GM19239 (cell line): ENCODE data around the gene FZD2.
"Not testable (repeated sequence)": the region's sequence is repeated elsewhere in the genome, so short reads cannot be mapped to it uniquely, and the experiment has no call there.

Experiments used
- DNase-seq: peaks from one replicate; pipeline ENCODE4 v3.0.0; 2011; ENCODE audit warnings: low spot score; ENCODE audit not compliant: insufficient read length
- FAIRE-seq: peaks from 2 replicates; lab custom pipeline; 2011; peaks lifted over from hg19 to GRCh38; lab: Jason Lieb, UNC

FZD2 gene

GRCh38 chr17:44568945-44569858 is 11.9 kb downstream of the FZD2 start:
- no peak for DNase-seq

GRCh38 chr17:44572801-44573200 is 15.5 kb downstream of the FZD2 start:
- FAIRE-seq (no peak), DNase-seq (no peak)

More at GRCh38 chr17:44568945-44569858, 11.9 kb downstream of the FZD2 start:
- no peak for FAIRE-seq

- FAIRE-seq = no peak
- DNase-seq = no peak
These were observed 18.1 kb downstream of the FZD2 start for GRCh38 chr17:44575403-44575802.

GRCh38 chr17:44578947-44579346 is 21.7 kb downstream of the FZD2 start:
- DNase-seq (no peak), FAIRE-seq (no peak)

- FAIRE-seq (no peak), DNase-seq (no peak)
These were observed 24.6 kb downstream of the FZD2 start for GRCh38 chr17:44581868-44582267.

GRCh38 chr17:44584443-44584842 is 27.2 kb downstream of the FZD2 start:
- DNase-seq (no peak), FAIRE-seq (no peak)

- no peak for FAIRE-seq
These were observed 28.0 kb downstream of the FZD2 start for GRCh38 chr17:44585315-44585714.

GRCh38 chr17:44587339-44587738 is 30.1 kb downstream of the FZD2 start:
- DNase-seq (no peak), FAIRE-seq (no peak)

More at GRCh38 chr17:44585315-44585714, 28.0 kb downstream of the FZD2 start:
- DNase-seq = no peak

GRCh38 chr17:44589316-44590071 is 32.2 kb downstream of the FZD2 start:
- DNase-seq = no peak
- no peak for FAIRE-seq

GRCh38 chr17:44590072-44590462 is 32.8 kb downstream of the FZD2 start:
- not testable (repeated sequence) for FAIRE-seq, DNase-seq

- FAIRE-seq, DNase-seq: not testable (repeated sequence)
These were observed 33.5 kb downstream of the FZD2 start for GRCh38 chr17:44590762-44591161.

- DNase-seq (no peak), FAIRE-seq (no peak)
These were observed 33.9 kb downstream of the FZD2 start for GRCh38 chr17:44591206-44591605.

GRCh38 chr17:44593156-44593555 is 35.9 kb downstream of the FZD2 start:
- DNase-seq (no peak), FAIRE-seq (no peak)

- DNase-seq (no peak), FAIRE-seq (no peak)
These were observed 38.0 kb downstream of the FZD2 start for GRCh38 chr17:44595216-44595775.

- FAIRE-seq (no peak), DNase-seq (no peak)
These were observed 41.0 kb downstream of the FZD2 start for GRCh38 chr17:44598329-44598728.

GRCh38 chr17:44598932-44599297 is 41.6 kb downstream of the FZD2 start:
- FAIRE-seq = no peak
- DNase-seq = no peak

- no peak for DNase-seq
- FAIRE-seq = no peak
These were observed 42.3 kb downstream of the FZD2 start for GRCh38 chr17:44599298-44600175.

- DNase-seq (no peak), FAIRE-seq (no peak)
These were observed 44.3 kb downstream of the FZD2 start for GRCh38 chr17:44601539-44601938.

- DNase-seq (no peak), FAIRE-seq (no peak)
These were observed 44.7 kb downstream of the FZD2 start for GRCh38 chr17:44601973-44602372.

- FAIRE-seq (no peak), DNase-seq (no peak)
These were observed 45.1 kb downstream of the FZD2 start for GRCh38 chr17:44602390-44602789.
